HEK293 (cell line): ENCODE results near the gene CTF1.
A peak's percentile ranks its signal among the peaks of the same experiment; 100 is the strongest.

Experiments
- CTCF ChIA-PET: fragments of 350-600 bp; formaldehyde crosslinking; extraction: SDS; loops from one replicate; lab custom pipeline; 2021; ENCODE audit warnings: antibody characterized with exemption; lab: Yijun Ruan, JAX
- POLR2A ChIA-PET: fragments of 300-600 bp; formaldehyde crosslinking; extraction: SDS; loops from one replicate; lab custom pipeline; 2020; ENCODE audit warnings: antibody characterized with exemption, inconsistent platforms; lab: Yijun Ruan, JAX
- H3K27ac ChIP-seq: fragments of 200-500 bp; sonication (Bioruptor generic); 2 replicates; pipeline ENCODE4 v1.5.1; 2014; ENCODE audit warnings: low read depth, low read length, control low read depth, inconsistent platforms; ENCODE audit errors: extremely low read depth
- H3K36me3 ChIP-seq, 2 experiments: fragments of 200-500 bp in 1 of 2; sonication (Bioruptor generic) in 1 of 2; 1 replicate in 1 of 2; 2 replicates in 1 of 2; pipeline ENCODE4 v1.5.1; 2014 to 2017; ENCODE audit warnings: inconsistent platforms in 2 of 2, low read length in 2 of 2; ENCODE audit not compliant: control insufficient read depth in 2 of 2, insufficient read depth in 1 of 2
- H3K4me1 ChIP-seq: fragments of 200-500 bp; sonication (Bioruptor generic); 2 replicates; pipeline ENCODE4 v1.5.1; 2014; ENCODE audit warnings: mild to moderate bottlenecking, low read length, inconsistent platforms; ENCODE audit not compliant: control insufficient read depth, insufficient read depth
- H3K4me3 ChIP-seq: 2 replicates; pipeline ENCODE4 v1.5.1; 2011; ENCODE audit warnings: low read depth, mild to moderate bottlenecking, control low read depth, low read length, moderate library complexity
- H3K9me3 ChIP-seq: fragments of 200-500 bp; sonication (Bioruptor generic); 2 replicates; pipeline ENCODE4 v1.5.1; 2014; ENCODE audit warnings: low read depth, low read length, inconsistent platforms; ENCODE audit not compliant: control insufficient read depth, insufficient read depth
- GLIS1 ChIP-seq: fragments of 450-650 bp; formaldehyde crosslinking; IDR thresholded peaks from 2 replicates; pipeline ENCODE4 v1.5.1; 2016; ENCODE audit warnings: missing biosample characterization, missing genetic modification characterization
- GLIS2 ChIP-seq: fragments of 450-650 bp; formaldehyde crosslinking; IDR thresholded peaks from 2 replicates; pipeline ENCODE4 v1.5.1; 2016; ENCODE audit warnings: missing biosample characterization, missing genetic modification characterization
- SP3 ChIP-seq: fragments of 450-650 bp; formaldehyde crosslinking; IDR thresholded peaks from 2 replicates; pipeline ENCODE4 v1.5.1; 2016; ENCODE audit warnings: missing biosample characterization, missing genetic modification characterization
- ZBTB17 ChIP-seq: fragments of 450-650 bp; formaldehyde crosslinking; IDR thresholded peaks from 2 replicates; pipeline ENCODE4 v1.5.1; 2016; ENCODE audit warnings: missing biosample characterization, missing genetic modification characterization
- ZBTB48 ChIP-seq: fragments of 450-650 bp; formaldehyde crosslinking; IDR thresholded peaks from 2 replicates; pipeline ENCODE4 v1.5.1; 2016; ENCODE audit warnings: missing biosample characterization, missing genetic modification characterization
- ZBTB7A ChIP-seq: fragments of 450-650 bp; formaldehyde crosslinking; IDR thresholded peaks from 2 replicates; pipeline ENCODE4 v1.5.1; 2016; ENCODE audit warnings: low read depth, missing biosample characterization, missing genetic modification characterization
- ZNF121 ChIP-seq: fragments of 450-650 bp; formaldehyde crosslinking; IDR thresholded peaks from 2 replicates; pipeline ENCODE4 v1.5.1; 2016; ENCODE audit warnings: missing biosample characterization, missing genetic modification characterization
- ZNF2 ChIP-seq: fragments of 450-650 bp; formaldehyde crosslinking; IDR thresholded peaks from 2 replicates; pipeline ENCODE4 v1.5.1; 2016; ENCODE audit warnings: missing biosample characterization, missing genetic modification characterization
- ZNF221 ChIP-seq: fragments of 450-650 bp; formaldehyde crosslinking; IDR thresholded peaks from 2 replicates; pipeline ENCODE4 v1.5.1; 2017; ENCODE audit warnings: missing biosample characterization, missing genetic modification characterization, borderline replicate concordance
- ZNF302 ChIP-seq: fragments of 450-650 bp; formaldehyde crosslinking; IDR thresholded peaks from 2 replicates; pipeline ENCODE4 v1.5.1; 2016; ENCODE audit warnings: missing biosample characterization, missing genetic modification characterization, low read depth
- ZNF311 ChIP-seq: fragments of 450-650 bp; formaldehyde crosslinking; IDR thresholded peaks from 2 replicates; pipeline ENCODE4 v1.5.1; 2017; ENCODE audit warnings: missing biosample characterization, missing genetic modification characterization, borderline replicate concordance
- ZNF341 ChIP-seq: fragments of 450-650 bp; formaldehyde crosslinking; IDR thresholded peaks from 2 replicates; pipeline ENCODE4; 2016; ENCODE audit warnings: low read depth, missing biosample characterization, missing genetic modification characterization
- ZNF37A ChIP-seq: fragments of 450-650 bp; IDR thresholded peaks from 2 replicates; pipeline ENCODE4 v1.5.1; 2018; ENCODE audit warnings: missing biosample characterization, missing genetic modification characterization
- ZNF501 ChIP-seq: fragments of 450-650 bp; formaldehyde crosslinking; IDR thresholded peaks from 2 replicates; pipeline ENCODE4 v1.5.1; 2016; ENCODE audit warnings: missing biosample characterization, missing genetic modification characterization
- ZNF558 ChIP-seq: fragments of 450-650 bp; formaldehyde crosslinking; IDR thresholded peaks from 2 replicates; pipeline ENCODE4 v1.5.1; 2016; ENCODE audit warnings: missing biosample characterization, missing genetic modification characterization
- ZNF596 ChIP-seq: fragments of 450-650 bp; IDR thresholded peaks from 2 replicates; pipeline ENCODE4 v1.5.0; 2018; ENCODE audit warnings: missing biosample characterization, mild to moderate bottlenecking, missing genetic modification characterization, moderate library complexity
- ZNF600 ChIP-seq: fragments of 450-650 bp; formaldehyde crosslinking; IDR thresholded peaks from 2 replicates; pipeline ENCODE4 v1.5.1; 2016; ENCODE audit warnings: missing biosample characterization, missing genetic modification characterization
- ZNF621 ChIP-seq: fragments of 450-650 bp; formaldehyde crosslinking; IDR thresholded peaks from 2 replicates; pipeline ENCODE4 v1.5.1; 2017; ENCODE audit warnings: missing biosample characterization, missing genetic modification characterization
- ZNF654 ChIP-seq: fragments of 450-650 bp; formaldehyde crosslinking; IDR thresholded peaks from 2 replicates; pipeline ENCODE4 v1.5.1; 2016; ENCODE audit warnings: low read depth, missing biosample characterization, missing genetic modification characterization
- ZNF658 ChIP-seq: fragments of 450-650 bp; formaldehyde crosslinking; IDR thresholded peaks from 2 replicates; pipeline ENCODE4; 2016; ENCODE audit warnings: missing biosample characterization, missing genetic modification characterization
- ZNF664 ChIP-seq: fragments of 450-650 bp; formaldehyde crosslinking; IDR thresholded peaks from 2 replicates; pipeline ENCODE4 v1.5.1; 2016; ENCODE audit warnings: missing biosample characterization, missing genetic modification characterization
- ZNF76 ChIP-seq: fragments of 450-650 bp; formaldehyde crosslinking; IDR thresholded peaks from 2 replicates; pipeline ENCODE4; 2016; ENCODE audit warnings: low read depth, missing biosample characterization, missing genetic modification characterization, borderline replicate concordance
- ZNF791 ChIP-seq: fragments of 450-650 bp; formaldehyde crosslinking; IDR thresholded peaks from 2 replicates; pipeline ENCODE4 v1.5.1; 2016; ENCODE audit warnings: missing biosample characterization, missing genetic modification characterization
- ZNF792 ChIP-seq: fragments of 450-650 bp; formaldehyde crosslinking; IDR thresholded peaks from 2 replicates; pipeline ENCODE4 v1.5.1; 2016; ENCODE audit warnings: missing biosample characterization, missing genetic modification characterization
- ZNF830 ChIP-seq: fragments of 450-650 bp; IDR thresholded peaks from 2 replicates; pipeline ENCODE4 v1.5.0; 2018; ENCODE audit warnings: missing biosample characterization, missing genetic modification characterization, low read depth, mild to moderate bottlenecking, moderate library complexity
- ZNF843 ChIP-seq: fragments of 450-650 bp; formaldehyde crosslinking; IDR thresholded peaks from 2 replicates; pipeline ENCODE4 v1.5.1; 2016; ENCODE audit warnings: missing biosample characterization, missing genetic modification characterization
- TF ChIP-seq, protein P1 (sequence below): fragments of 450-650 bp; formaldehyde crosslinking; IDR thresholded peaks from 2 replicates; pipeline ENCODE4 v1.5.1; 2016; ENCODE audit warnings: missing biosample characterization, missing genetic modification characterization
- TF ChIP-seq, protein P2 (sequence below): fragments of 450-650 bp; formaldehyde crosslinking; IDR thresholded peaks from 2 replicates; pipeline ENCODE4 v1.5.1; 2016; ENCODE audit warnings: missing biosample characterization, missing genetic modification characterization
- TF ChIP-seq, protein P3 (sequence below): fragments of 450-650 bp; formaldehyde crosslinking; IDR thresholded peaks from 2 replicates; pipeline ENCODE4 v1.5.1; 2016; ENCODE audit warnings: missing biosample characterization, missing genetic modification characterization
- TF ChIP-seq, protein P4 (sequence below): fragments of 450-650 bp; formaldehyde crosslinking; conservative IDR thresholded peaks from 2 replicates; pipeline ENCODE4 v1.5.1; 2016; ENCODE audit warnings: low read depth, missing biosample characterization, missing genetic modification characterization

The CTF1 gene

DNA sequence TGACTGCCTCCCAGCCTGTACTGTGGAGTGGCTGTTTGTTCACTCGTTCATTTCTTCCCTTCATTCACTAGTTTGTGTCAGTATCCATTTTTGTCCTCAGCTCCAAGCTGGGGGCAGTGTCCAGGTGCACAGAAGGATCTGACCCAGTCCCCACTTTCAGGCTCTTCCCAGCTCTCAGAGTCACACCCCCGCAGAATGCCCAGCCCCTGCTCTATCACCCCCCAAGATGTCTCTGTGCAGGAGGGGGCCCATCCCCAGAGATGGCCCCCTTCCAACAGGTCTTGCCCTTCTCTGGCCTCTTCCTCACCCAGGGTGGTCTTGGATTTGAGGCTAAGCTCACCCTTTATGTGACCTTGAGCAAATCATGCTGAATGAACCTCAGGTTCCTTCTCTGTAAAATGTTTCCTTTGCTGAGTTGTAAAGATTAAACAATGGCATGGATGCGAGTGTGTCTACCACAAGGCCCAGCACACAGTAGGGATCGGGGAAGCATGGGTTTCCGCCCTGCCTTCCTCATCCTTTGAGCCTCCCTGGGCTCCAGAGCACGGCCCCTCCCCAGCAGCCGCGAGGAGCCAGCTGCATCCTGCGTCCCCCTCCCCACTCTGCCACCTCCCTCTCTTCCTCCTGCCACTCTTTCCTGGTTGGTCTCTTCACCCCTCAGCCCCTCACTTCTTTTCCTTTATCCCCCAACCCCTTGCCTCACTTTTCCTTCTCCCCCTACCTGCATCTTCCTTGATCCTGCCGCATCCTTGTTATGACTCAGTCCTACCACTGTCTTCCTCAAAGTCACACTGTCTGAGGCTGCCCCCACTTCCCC is 29.8 kb downstream of the CTF1 start:
- Histone ChIP-seq H3K36me3 (peaks cover 0 to 59% of the 10 kb centered on the region in 2 experiments; a peak in 2 of 3 replicates), H3K9me3 (no peaks in the 10 kb centered on the region), H3K27ac (no peak overlapping the region), H3K4me1 (no peaks in the 10 kb centered on the region), H3K4me3 (no peak overlapping the region)
- CTCF ChIA-PET, result interaction anchor here (0.8 to 1.6 kb wide), 3 partner anchors 8 to 15 kb away, joined by 4 to 5 read pairs (median 4); no protein-coding TSS in a partner anchor
- POLR2A ChIA-PET, result interaction anchor here (2.0 to 2.6 kb wide), 2 partner anchors 15 to 51 kb away, joined by 4 to 15 read pairs; no protein-coding TSS in a partner anchor
- TF ChIP-seq ZNF2 (tag by site-specific recombination) (no peak), ZNF654 (tag by site-specific recombination) (no peak), ZBTB17 (no peak; the same call in 1 of the 2 replicates), GLIS2 (tag by site-specific recombination) (peak; percentile 57), ZNF621 (tag by site-specific recombination) (no peak), ZBTB7A (peak; percentile 80; the same call in 1 of the 2 replicates), ZBTB48 (tag by site-specific recombination) (peak; percentile 46; the same call in 1 of the 2 replicates), ZNF501 (tag by site-specific recombination) (no peak), ZNF792 (tag by site-specific recombination) (no peak), ZNF658 (tag by site-specific recombination) (no peak), ZNF76 (tag by site-specific recombination) (no peak), GLIS1 (tag by site-specific recombination) (peak; percentile 25; the same call in 1 of the 2 replicates), ZNF37A (tag by site-specific recombination) (no peak), ZNF596 (tag by site-specific recombination) (no peak), ZNF558 (tag by site-specific recombination) (no peak), ZNF311 (tag by site-specific recombination) (no peak), ZNF600 (tag by site-specific recombination) (peak; percentile 86), ZNF664 (tag by site-specific recombination) (no peak), ZNF302 (no peak), SP3 (tag by site-specific recombination) (no peak), ZNF121 (no peak), ZNF221 (no peak), ZNF830 (tag by site-specific recombination) (no peak), ZNF341 (tag by site-specific recombination) (peak; percentile 84), ZNF843 (tag by site-specific recombination) (no peak), ZNF791 (no peak)
- TF ChIP-seq, protein P1, sequence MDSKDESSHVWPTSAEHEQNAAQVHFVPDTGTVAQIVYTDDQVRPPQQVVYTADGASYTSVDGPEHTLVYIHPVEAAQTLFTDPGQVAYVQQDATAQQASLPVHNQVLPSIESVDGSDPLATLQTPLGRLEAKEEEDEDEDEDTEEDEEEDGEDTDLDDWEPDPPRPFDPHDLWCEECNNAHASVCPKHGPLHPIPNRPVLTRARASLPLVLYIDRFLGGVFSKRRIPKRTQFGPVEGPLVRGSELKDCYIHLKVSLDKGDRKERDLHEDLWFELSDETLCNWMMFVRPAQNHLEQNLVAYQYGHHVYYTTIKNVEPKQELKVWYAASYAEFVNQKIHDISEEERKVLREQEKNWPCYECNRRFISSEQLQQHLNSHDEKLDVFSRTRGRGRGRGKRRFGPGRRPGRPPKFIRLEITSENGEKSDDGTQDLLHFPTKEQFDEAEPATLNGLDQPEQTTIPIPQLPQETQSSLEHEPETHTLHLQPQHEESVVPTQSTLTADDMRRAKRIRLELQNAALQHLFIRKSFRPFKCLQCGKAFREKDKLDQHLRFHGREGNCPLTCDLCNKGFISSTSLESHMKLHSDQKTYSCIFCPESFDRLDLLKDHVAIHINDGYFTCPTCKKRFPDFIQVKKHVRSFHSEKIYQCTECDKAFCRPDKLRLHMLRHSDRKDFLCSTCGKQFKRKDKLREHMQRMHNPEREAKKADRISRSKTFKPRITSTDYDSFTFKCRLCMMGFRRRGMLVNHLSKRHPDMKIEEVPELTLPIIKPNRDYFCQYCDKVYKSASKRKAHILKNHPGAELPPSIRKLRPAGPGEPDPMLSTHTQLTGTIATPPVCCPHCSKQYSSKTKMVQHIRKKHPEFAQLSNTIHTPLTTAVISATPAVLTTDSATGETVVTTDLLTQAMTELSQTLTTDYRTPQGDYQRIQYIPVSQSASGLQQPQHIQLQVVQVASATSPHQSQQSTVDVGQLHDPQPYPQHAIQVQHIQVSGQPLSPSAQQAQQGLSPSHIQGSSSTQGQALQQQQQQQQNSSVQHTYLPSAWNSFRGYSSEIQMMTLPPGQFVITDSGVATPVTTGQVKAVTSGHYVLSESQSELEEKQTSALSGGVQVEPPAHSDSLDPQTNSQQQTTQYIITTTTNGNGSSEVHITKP (tag by site-specific recombination), result peak; percentile 32; the same call in 1 of the 2 replicates
- TF ChIP-seq, protein P2, sequence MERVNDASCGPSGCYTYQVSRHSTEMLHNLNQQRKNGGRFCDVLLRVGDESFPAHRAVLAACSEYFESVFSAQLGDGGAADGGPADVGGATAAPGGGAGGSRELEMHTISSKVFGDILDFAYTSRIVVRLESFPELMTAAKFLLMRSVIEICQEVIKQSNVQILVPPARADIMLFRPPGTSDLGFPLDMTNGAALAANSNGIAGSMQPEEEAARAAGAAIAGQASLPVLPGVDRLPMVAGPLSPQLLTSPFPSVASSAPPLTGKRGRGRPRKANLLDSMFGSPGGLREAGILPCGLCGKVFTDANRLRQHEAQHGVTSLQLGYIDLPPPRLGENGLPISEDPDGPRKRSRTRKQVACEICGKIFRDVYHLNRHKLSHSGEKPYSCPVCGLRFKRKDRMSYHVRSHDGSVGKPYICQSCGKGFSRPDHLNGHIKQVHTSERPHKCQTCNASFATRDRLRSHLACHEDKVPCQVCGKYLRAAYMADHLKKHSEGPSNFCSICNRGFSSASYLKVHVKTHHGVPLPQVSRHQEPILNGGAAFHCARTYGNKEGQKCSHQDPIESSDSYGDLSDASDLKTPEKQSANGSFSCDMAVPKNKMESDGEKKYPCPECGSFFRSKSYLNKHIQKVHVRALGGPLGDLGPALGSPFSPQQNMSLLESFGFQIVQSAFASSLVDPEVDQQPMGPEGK (tag by site-specific recombination), result peak; percentile 40
- TF ChIP-seq, protein P3, sequence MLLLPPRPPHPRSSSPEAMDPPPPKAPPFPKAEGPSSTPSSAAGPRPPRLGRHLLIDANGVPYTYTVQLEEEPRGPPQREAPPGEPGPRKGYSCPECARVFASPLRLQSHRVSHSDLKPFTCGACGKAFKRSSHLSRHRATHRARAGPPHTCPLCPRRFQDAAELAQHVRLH (tag by site-specific recombination), result no peak
- TF ChIP-seq, protein P4, sequence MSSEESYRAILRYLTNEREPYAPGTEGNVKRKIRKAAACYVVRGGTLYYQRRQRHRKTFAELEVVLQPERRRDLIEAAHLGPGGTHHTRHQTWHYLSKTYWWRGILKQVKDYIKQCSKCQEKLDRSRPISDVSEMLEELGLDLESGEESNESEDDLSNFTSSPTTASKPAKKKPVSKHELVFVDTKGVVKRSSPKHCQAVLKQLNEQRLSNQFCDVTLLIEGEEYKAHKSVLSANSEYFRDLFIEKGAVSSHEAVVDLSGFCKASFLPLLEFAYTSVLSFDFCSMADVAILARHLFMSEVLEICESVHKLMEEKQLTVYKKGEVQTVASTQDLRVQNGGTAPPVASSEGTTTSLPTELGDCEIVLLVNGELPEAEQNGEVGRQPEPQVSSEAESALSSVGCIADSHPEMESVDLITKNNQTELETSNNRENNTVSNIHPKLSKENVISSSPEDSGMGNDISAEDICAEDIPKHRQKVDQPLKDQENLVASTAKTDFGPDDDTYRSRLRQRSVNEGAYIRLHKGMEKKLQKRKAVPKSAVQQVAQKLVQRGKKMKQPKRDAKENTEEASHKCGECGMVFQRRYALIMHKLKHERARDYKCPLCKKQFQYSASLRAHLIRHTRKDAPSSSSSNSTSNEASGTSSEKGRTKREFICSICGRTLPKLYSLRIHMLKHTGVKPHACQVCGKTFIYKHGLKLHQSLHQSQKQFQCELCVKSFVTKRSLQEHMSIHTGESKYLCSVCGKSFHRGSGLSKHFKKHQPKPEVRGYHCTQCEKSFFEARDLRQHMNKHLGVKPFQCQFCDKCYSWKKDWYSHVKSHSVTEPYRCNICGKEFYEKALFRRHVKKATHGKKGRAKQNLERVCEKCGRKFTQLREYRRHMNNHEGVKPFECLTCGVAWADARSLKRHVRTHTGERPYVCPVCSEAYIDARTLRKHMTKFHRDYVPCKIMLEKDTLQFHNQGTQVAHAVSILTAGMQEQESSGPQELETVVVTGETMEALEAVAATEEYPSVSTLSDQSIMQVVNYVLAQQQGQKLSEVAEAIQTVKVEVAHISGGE (tag by site-specific recombination), result no peak
